Testis (tissue), 3 donors: ENCODE results near the gene TOPORS. TPM values are rescaled to one million over a fixed set of nuclear protein-coding genes. Genes with fewer than 3 reads are reported as not detected.

Source experiments
- DNase-seq: peaks from one replicate; pipeline ENCODE4 v3.0.0-alpha.2; 2019
- H3K27ac ChIP-seq, 2 donors: fragments of 200-600 bp; sonication (generic); one replicate each; pipeline ENCODE4 v1.5.1; 2019
- H3K27me3 ChIP-seq: fragments of 200-600 bp; sonication (generic); one replicate; pipeline ENCODE4 v1.5.1; 2019
- H3K36me3 ChIP-seq: fragments of 200-600 bp; sonication (generic); one replicate; pipeline ENCODE4 v1.5.1; 2017; ENCODE audit warnings: low read depth; ENCODE audit errors: missing control alignments
- H3K4me1 ChIP-seq: fragments of 200-600 bp; sonication (generic); one replicate; pipeline ENCODE4 v1.5.1; 2019
- H3K4me3 ChIP-seq, 2 donors: fragments of 200-600 bp; sonication (generic); one replicate each; pipeline ENCODE4 v1.5.1; 2017 to 2019
- H3K9me3 ChIP-seq: fragments of 200-600 bp; sonication (generic); one replicate; pipeline ENCODE4 v1.5.1; 2017
- CTCF ChIP-seq, 3 experiments: fragments of 450-650 bp in 2 of 3; fragments of 200-600 bp in 1 of 3; sonication (generic) in 1 of 3; IDR thresholded peaks; one replicate each; pipeline ENCODE4 v1.5.1; 2016 to 2019; ENCODE audit warnings: antibody characterized with exemption in 3 of 3, mild to moderate bottlenecking in 2 of 3, moderate library complexity in 1 of 3
- POLR2A ChIP-seq: fragments of 450-650 bp; IDR thresholded peaks from one replicate; pipeline ENCODE4 v1.6.1; 2017; ENCODE audit warnings: antibody characterized with exemption, mild to moderate bottlenecking, moderate library complexity
- WGBS, 2 donors: methylation state at CpG; one replicate each; pipeline ENCODE4 v1.1.5; 2018; 5-methylcytosine and 5-hydroxymethylcytosine counted together
- intact Hi-C: fragments of 100-400 bp; cut with DNase I; formaldehyde crosslinking; loops from one replicate; pipeline ENCODE4 v1.15.1; 2023; ENCODE audit warnings: low total_unique reads
- polyA plus RNA-seq: library from polyadenylated mRNA; stranded (reverse); fragments of 350-450 nt; fragmentation: Illumina TruSeq; extraction: RNeasy Lipid Tissue Mini Kit (QIAGEN cat#74804); gene quantifications from one replicate; pipeline ENCODE4 v1.2.3, GENCODE V29; 2014; ENCODE audit warnings: low read depth, low replicate concordance; ENCODE audit not compliant: insufficient read depth
- total RNA-seq, 2 donors: library from RNA; depleted of rRNA; stranded (reverse); fragments of >200 nt; gene quantifications; one replicate each; pipeline ENCODE4 v1.2.3, GENCODE V29; 2016

Gene TOPORS
- total and polyA plus RNA-seq, 3 donors from 2014 or later: 10.8 to 35.9 (median 35.4) TPM

- Histone ChIP-seq H3K4me3 (peak overlapping the region; percentile 88 to 90), H3K4me1 (peaks cover 17% of the 10 kb centered on the region), H3K36me3 (no peaks in the 10 kb centered on the region), H3K27me3 (no peaks in the 10 kb centered on the region), H3K27ac (peak overlapping the region; percentile 79 to 91), H3K9me3 (no peaks in the 10 kb centered on the region)
- peak; percentile 26 to 75 (median 70) for TF ChIP-seq CTCF (IDR thresholded peaks at IDR 0.05)
- TF ChIP-seq POLR2A: no peak
- peak; percentile 85 for DNase-seq
- 2% methylated on average over 16 to 17 of the region's 17 CpGs for WGBS, 2 donors
- intact Hi-C loops: no loop called here
Observed at GRCh38 chr9:32571969-32572899, 19.8 kb upstream of the TOPORS start.

- Histone ChIP-seq H3K9me3 (no peaks in the 10 kb centered on the region), H3K27me3 (no peaks in the 10 kb centered on the region), H3K36me3 (no peaks in the 10 kb centered on the region), H3K4me3 (no peak overlapping the region), H3K4me1 (peaks cover 17% of the 10 kb centered on the region), H3K27ac (no peak overlapping the region)
- DNase-seq: no peak
- intact Hi-C loops: no loop called here
- WGBS, 2 donors: 85 to 87% methylated on average over 4 of the region's 4 CpGs
- TF ChIP-seq POLR2A (no peak), CTCF (IDR thresholded peaks at IDR 0.05) (no peak)
Observed at GRCh38 chr9:32570262-32570661, 17.9 kb upstream of the TOPORS start.

GRCh38 chr9:32566770-32567169, 14.4 kb upstream of the TOPORS start:
- intact Hi-C loops: no loop called here
- no peaks in the 10 kb centered on the region for H3K36me3 ChIP-seq
- H3K27ac ChIP-seq: no peak overlapping the region
- TF ChIP-seq POLR2A (no peak), CTCF (IDR thresholded peaks at IDR 0.05) (no peak)
- 95 to 96% methylated on average over 11 to 26 of the region's 26 CpGs for WGBS, 2 donors
- no peaks in the 10 kb centered on the region for H3K9me3 ChIP-seq
- no peak for DNase-seq
- H3K27me3 ChIP-seq: no peaks in the 10 kb centered on the region
- H3K4me1 ChIP-seq: peaks cover 9% of the 10 kb centered on the region
- no peak overlapping the region for H3K4me3 ChIP-seq

- Histone ChIP-seq H3K9me3 (no peaks in the 10 kb centered on the region), H3K4me3 (no peak overlapping the region), H3K27ac (no peak overlapping the region), H3K36me3 (no peaks in the 10 kb centered on the region), H3K4me1 (peaks cover under 1% of the 10 kb centered on the region), H3K27me3 (no peaks in the 10 kb centered on the region)
- TF ChIP-seq CTCF (IDR thresholded peaks at IDR 0.05): no peak
- no peak for TF ChIP-seq POLR2A
- WGBS, 2 donors: 94 to 98% methylated on average over 6 of the region's 6 CpGs
- intact Hi-C loops: no loop called here
- no peak for DNase-seq
Observed at GRCh38 chr9:32565967-32566366, 13.6 kb upstream of the TOPORS start.
